ENCODE data around the gene ZNF497. TPM values are rescaled to one million over a fixed set of nuclear protein-coding genes. Genes with fewer than 3 reads are reported as not detected.
"Not testable (repeated sequence)": the region's sequence is repeated elsewhere in the genome, so short reads cannot be mapped to it uniquely, and the experiment has no call there.

ZNF497 gene
- total RNA-seq, 2 experiments from 2014 or later = 1.5 to 1.7 TPM

GRCh38 chr19:58349590-58349989, 13.0 kb downstream of the ZNF497 start:
- H3K4me1 Mint-ChIP-seq = peaks cover 29% of the 10 kb centered on the region
- no peak for DNase-seq
- H3K27ac Mint-ChIP-seq = peak overlapping the region; percentile 52
- peaks cover 33% of the 10 kb centered on the region for H3K36me3 Mint-ChIP-seq
- H3K9me3 Mint-ChIP-seq = no peaks in the 10 kb centered on the region
- no peaks in the 10 kb centered on the region for H3K27me3 Mint-ChIP-seq
- peak overlapping the region; percentile 45 for H3K4me3 Mint-ChIP-seq

- Mint-ChIP-seq H3K27ac (peak overlapping the region; percentile 90), H3K4me1 (peaks cover 29% of the 10 kb centered on the region), H3K36me3 (peaks cover 33% of the 10 kb centered on the region), H3K4me3 (peak overlapping the region; percentile 97)
- DNase-seq, H3K9me3 Mint-ChIP-seq, H3K27me3 Mint-ChIP-seq: not testable (repeated sequence)
Measured at GRCh38 chr19:58348080-58348479, 14.5 kb downstream of the ZNF497 start.

- Mint-ChIP-seq H3K4me1 (peaks cover 29% of the 10 kb centered on the region), H3K9me3 (no peaks in the 10 kb centered on the region), H3K27ac (peak overlapping the region; percentile 90), H3K4me3 (peak overlapping the region; percentile 97), H3K27me3 (no peaks in the 10 kb centered on the region), H3K36me3 (peaks cover 31% of the 10 kb centered on the region)
- DNase-seq = peak; percentile 80
Measured at GRCh38 chr19:58346961-58347929, 15.3 kb downstream of the ZNF497 start.

- Mint-ChIP-seq H3K27me3 (no peaks in the 10 kb centered on the region), H3K4me3 (peak overlapping the region; percentile 87), H3K9me3 (no peaks in the 10 kb centered on the region), H3K4me1 (peaks cover 30% of the 10 kb centered on the region), H3K27ac (peak overlapping the region; percentile 22), H3K36me3 (peaks cover 20% of the 10 kb centered on the region)
- DNase-seq = no peak
Measured at GRCh38 chr19:58345558-58345957, 17.0 kb downstream of the ZNF497 start.

GRCh38 chr19:58338825-58339558, 23.6 kb downstream of the ZNF497 start:
- Mint-ChIP-seq H3K4me1 (peaks cover 8% of the 10 kb centered on the region), H3K27ac (no peak overlapping the region), H3K4me3 (no peak overlapping the region), H3K9me3 (no peaks in the 10 kb centered on the region), H3K27me3 (no peaks in the 10 kb centered on the region), H3K36me3 (peaks cover 27% of the 10 kb centered on the region)
- DNase-seq = no peak

- no peaks in the 10 kb centered on the region for H3K27me3 Mint-ChIP-seq
- H3K9me3 Mint-ChIP-seq = no peaks in the 10 kb centered on the region
- no peak overlapping the region for H3K4me3 Mint-ChIP-seq
- H3K27ac Mint-ChIP-seq = no peak overlapping the region
- H3K4me1 Mint-ChIP-seq = peaks cover 8% of the 10 kb centered on the region
- H3K36me3 Mint-ChIP-seq = peaks cover 27% of the 10 kb centered on the region
- DNase-seq = no peak
Measured at GRCh38 chr19:58338336-58338735, 24.2 kb downstream of the ZNF497 start.

- Mint-ChIP-seq H3K4me1 (peaks cover 8% of the 10 kb centered on the region), H3K36me3 (peaks cover 25% of the 10 kb centered on the region), H3K4me3 (no peak overlapping the region), H3K9me3 (no peaks in the 10 kb centered on the region), H3K27me3 (no peaks in the 10 kb centered on the region), H3K27ac (no peak overlapping the region)
- DNase-seq = no peak
Measured at GRCh38 chr19:58336820-58337219, 25.7 kb downstream of the ZNF497 start.

- H3K9me3 Mint-ChIP-seq = no peaks in the 10 kb centered on the region
- peaks cover 25% of the 10 kb centered on the region for H3K36me3 Mint-ChIP-seq
- no peak for DNase-seq
- no peak overlapping the region for H3K4me3 Mint-ChIP-seq
- no peak overlapping the region for H3K27ac Mint-ChIP-seq
- no peaks in the 10 kb centered on the region for H3K27me3 Mint-ChIP-seq
- peaks cover 8% of the 10 kb centered on the region for H3K4me1 Mint-ChIP-seq
Measured at GRCh38 chr19:58336216-58336615, 26.3 kb downstream of the ZNF497 start.

GRCh38 chr19:58335630-58336029, 26.9 kb downstream of the ZNF497 start:
- Mint-ChIP-seq H3K36me3 (peaks cover 23% of the 10 kb centered on the region), H3K27ac (no peak overlapping the region), H3K4me1 (peaks cover 7% of the 10 kb centered on the region), H3K4me3 (no peak overlapping the region), H3K27me3 (no peaks in the 10 kb centered on the region), H3K9me3 (no peaks in the 10 kb centered on the region)
- no peak for DNase-seq

- no peaks in the 10 kb centered on the region for H3K27me3 Mint-ChIP-seq
- H3K36me3 Mint-ChIP-seq = peaks cover 18% of the 10 kb centered on the region
- H3K9me3 Mint-ChIP-seq = no peaks in the 10 kb centered on the region
- no peak overlapping the region for H3K27ac Mint-ChIP-seq
- DNase-seq = no peak
- peaks cover 2% of the 10 kb centered on the region for H3K4me1 Mint-ChIP-seq
- H3K4me3 Mint-ChIP-seq = no peak overlapping the region
Measured at GRCh38 chr19:58334691-58335249, 27.8 kb downstream of the ZNF497 start.

GRCh38 chr19:58332697-58333096, 29.9 kb downstream of the ZNF497 start:
- no peak for DNase-seq

GRCh38 chr19:58330458-58330857, 32.1 kb downstream of the ZNF497 start:
- Mint-ChIP-seq H3K4me3 (no peak overlapping the region), H3K36me3 (peaks cover 2% of the 10 kb centered on the region), H3K27me3 (no peaks in the 10 kb centered on the region), H3K4me1 (no peaks in the 10 kb centered on the region), H3K9me3 (no peaks in the 10 kb centered on the region), H3K27ac (no peak overlapping the region)
- no peak for DNase-seq

More at GRCh38 chr19:58332697-58333096, 29.9 kb downstream of the ZNF497 start:
- H3K4me1 Mint-ChIP-seq = no peaks in the 10 kb centered on the region
- H3K27me3 Mint-ChIP-seq = no peaks in the 10 kb centered on the region
- H3K36me3 Mint-ChIP-seq = peaks cover 2% of the 10 kb centered on the region
- no peak overlapping the region for H3K27ac Mint-ChIP-seq
- H3K4me3 Mint-ChIP-seq = no peak overlapping the region
- H3K9me3 Mint-ChIP-seq = no peaks in the 10 kb centered on the region

GRCh38 chr19:58328999-58329398, 33.6 kb downstream of the ZNF497 start:
- Mint-ChIP-seq H3K4me1 (no peaks in the 10 kb centered on the region), H3K27me3 (no peaks in the 10 kb centered on the region), H3K4me3 (no peak overlapping the region), H3K36me3 (no peaks in the 10 kb centered on the region), H3K9me3 (no peaks in the 10 kb centered on the region), H3K27ac (no peak overlapping the region)
- DNase-seq = peak; percentile 24

GRCh38 chr19:58326914-58327726, 35.4 kb downstream of the ZNF497 start, which contains the start of gene ZSCAN22:
Gene ZSCAN22 (plus strand): TSS chr19:58326994. CDS start chr19:58334803, 7,809 bp downstream.
- Mint-ChIP-seq H3K4me3 (no peak within 1 kb of the TSS), H3K36me3 (peaks cover 8% of the 10 kb centered on the region), H3K9me3 (no peaks in the 10 kb centered on the region), H3K27ac (no peak within 1 kb of the TSS), H3K4me1 (no peaks in the 10 kb centered on the region), H3K27me3 (no peaks in the 10 kb centered on the region)
- DNase-seq = peak; percentile 92
